HCT116 (cell line): ENCODE measurements around the gene APOH. TPM values are rescaled to one million over a fixed set of nuclear protein-coding genes. Genes with fewer than 3 reads are reported as not detected.

Experiments used
- ATAC-seq: fragments of 200-7000 bp; cut with Tn5 transposase; 2 replicates; pipeline ENCODE4 v1.9.1; 2020; ENCODE audit warnings: mild to moderate bottlenecking, moderate library complexity
- BruUV-seq: library from RNA; stranded (reverse); fragments of 400-500 nt; replicated peaks from 2 replicates; lab custom pipeline; 2021; lab: Mats Ljungman, UMichigan
- CTCF ChIA-PET: fragments of 300-600 bp; sonication (Branson Sonifier 250); formaldehyde crosslinking; loops from one replicate; lab custom pipeline; 2021; ENCODE audit warnings: antibody characterized with exemption; lab: Charles Lee
- POLR2A ChIA-PET: fragments of 300-600, 350-600 bp; sonication (Branson Sonifier 250); formaldehyde crosslinking; loops from one replicate; lab custom pipeline; 2021; ENCODE audit warnings: antibody characterized with exemption; lab: Charles Lee
- RAD21 ChIA-PET, 2 experiments: fragments of 300-600 bp; sonication (Branson Sonifier 250); formaldehyde crosslinking; loops; one replicate each; lab custom pipeline; 2023; ENCODE audit warnings: low total read pairs in 2 of 2; ENCODE audit not compliant: uncharacterized antibody in 2 of 2, unreplicated experiment in 2 of 2, low non-redundant PET in 1 of 2; lab: Charles Lee
- DNase-seq: peaks from one replicate; pipeline ENCODE4 v3.0.0-alpha.2; 2010; ENCODE audit warnings: low read depth, low spot score
- H2AFZ ChIP-seq: fragments of 200-600 bp; shearing (Covaris generic), sonication (generic); 2 replicates; pipeline ENCODE4 v1.6.1; 2017; ENCODE audit warnings: low read depth, mixed run types, mixed read lengths, antibody characterized with exemption, low read length; ENCODE audit not compliant: poor library complexity, severe bottlenecking
- H3K27ac ChIP-seq: 2 replicates; pipeline ENCODE4 v1.5.1; 2012; ENCODE audit warnings: low read depth, low read length
- H3K27me3 ChIP-seq: fragments of 200-600 bp; sonication (generic); 2 replicates; pipeline ENCODE4 v1.6.1; 2016; ENCODE audit warnings: mixed run types, low read length, mixed read lengths; ENCODE audit not compliant: insufficient read depth
- H3K36me3 ChIP-seq, 2 experiments: fragments of 200-500 bp in 1 of 2; fragments of 200-600 bp in 1 of 2; sonication (Bioruptor generic) in 1 of 2; sonication (generic) in 1 of 2; 2 replicates each; pipeline versions ENCODE4 v1.5.1 to v1.6.1; 2014 to 2016; ENCODE audit warnings: low read length in 2 of 2, inconsistent platforms in 1 of 2, mixed read lengths in 1 of 2, mixed run types in 1 of 2; ENCODE audit not compliant: insufficient read depth in 2 of 2, control insufficient read depth in 1 of 2
- H3K4me1 ChIP-seq, 2 experiments: fragments of 200-600 bp in 1 of 2; sonication (generic) in 1 of 2; 2 replicates each; pipeline versions ENCODE4 v1.5.1 to v1.6.1; 2012 to 2017; ENCODE audit warnings: low read length in 2 of 2, inconsistent platforms in 1 of 2, mild to moderate bottlenecking in 1 of 2, mixed read lengths in 1 of 2, mixed run types in 1 of 2, moderate library complexity in 1 of 2; ENCODE audit not compliant: insufficient read depth in 2 of 2, control insufficient read depth in 1 of 2
- H3K4me2 ChIP-seq: fragments of 200-600 bp; sonication (generic); 2 replicates; pipeline ENCODE4 v1.6.1; 2017; ENCODE audit warnings: mixed run types, low read length, mixed read lengths
- H3K4me3 ChIP-seq, 2 experiments: fragments of 200-600 bp in 1 of 2; sonication (generic) in 1 of 2; replicated peaks in 1 of 2; 2 replicates each; pipeline ENCODE4 v1.5.1; 2011 to 2016; ENCODE audit warnings: low read length in 2 of 2, control low read depth in 1 of 2, low read depth in 1 of 2, mild to moderate bottlenecking in 1 of 2, mixed read lengths in 1 of 2, mixed run types in 1 of 2
- H3K79me2 ChIP-seq: fragments of 200-600 bp; sonication (generic); 2 replicates; pipeline ENCODE4 v1.6.1; 2017; ENCODE audit warnings: mild to moderate bottlenecking, mixed run types, low read length, moderate library complexity, mixed read lengths; ENCODE audit not compliant: insufficient read depth
- H3K9ac ChIP-seq: fragments of 200-600 bp; sonication (generic); 2 replicates; pipeline ENCODE4 v1.6.1; 2016; ENCODE audit warnings: low read length, mixed read lengths
- H3K9me2 ChIP-seq: fragments of 200-600 bp; sonication (generic), shearing (Covaris generic); 2 replicates; pipeline ENCODE4 v1.6.1; 2017; ENCODE audit warnings: mixed run types, mild to moderate bottlenecking, moderate library complexity; ENCODE audit not compliant: insufficient read depth
- H3K9me3 ChIP-seq, 2 experiments: fragments of 200-500 bp in 1 of 2; fragments of 200-600 bp in 1 of 2; sonication (Bioruptor generic) in 1 of 2; sonication (generic) in 1 of 2; 2 replicates each; pipeline ENCODE4 v1.6.1; 2014 to 2017; ENCODE audit warnings: low read length in 2 of 2, mixed read lengths in 2 of 2, inconsistent platforms in 1 of 2, low read depth in 1 of 2, mild to moderate bottlenecking in 1 of 2, mixed run types in 1 of 2, moderate library complexity in 1 of 2; ENCODE audit not compliant: control insufficient read depth in 1 of 2, insufficient read depth in 1 of 2
- H4K20me1 ChIP-seq: fragments of 200-600 bp; sonication (generic), shearing (Covaris generic); 2 replicates; pipeline ENCODE4 v1.6.1; 2017; ENCODE audit warnings: mixed run types, mild to moderate bottlenecking, moderate library complexity; ENCODE audit not compliant: insufficient read depth
- CBX3 ChIP-seq: IDR thresholded peaks from 2 replicates; pipeline ENCODE4 v1.6.1; 2012; ENCODE audit warnings: low read depth
- CEBPB ChIP-seq: IDR thresholded peaks from 2 replicates; pipeline ENCODE4 v1.6.1; 2012; ENCODE audit warnings: low read depth
- EGR1 ChIP-seq: IDR thresholded peaks from 2 replicates; pipeline ENCODE4 v1.6.1; 2012; ENCODE audit warnings: low read depth
- EZH2 ChIP-seq: fragments of 200-600 bp; sonication (generic); IDR thresholded peaks from 2 replicates; pipeline ENCODE4 v1.6.1; 2017; ENCODE audit warnings: antibody characterized with exemption, mixed run types
- EZH2phosphoT487 ChIP-seq: fragments of 200-600 bp; IDR thresholded peaks from 2 replicates; pipeline ENCODE4 v1.6.1; 2018; ENCODE audit warnings: antibody characterized with exemption, borderline replicate concordance
- FOSL1 ChIP-seq: IDR thresholded peaks from 2 replicates; pipeline ENCODE4 v1.6.1; 2012; ENCODE audit warnings: low read depth
- JUND ChIP-seq: IDR thresholded peaks from 2 replicates; pipeline ENCODE4 v1.6.1; 2012
- POLR2A ChIP-seq: IDR thresholded peaks from 2 replicates; pipeline ENCODE4 v1.7.0; 2011; ENCODE audit warnings: borderline replicate concordance; ENCODE audit not compliant: insufficient read depth, insufficient read length; ENCODE audit errors: extremely low read depth
- POLR2AphosphoS5 ChIP-seq: IDR thresholded peaks from 2 replicates; pipeline ENCODE4 v1.6.1; 2011; ENCODE audit warnings: mild to moderate bottlenecking, low read depth, low read length, moderate library complexity
- RAD21 ChIP-seq: IDR thresholded peaks from 2 replicates; pipeline ENCODE4 v1.6.1; 2012; ENCODE audit warnings: low read depth, mild to moderate bottlenecking
- SIN3A ChIP-seq: IDR thresholded peaks from 2 replicates; pipeline ENCODE4 v1.6.1; 2012; ENCODE audit warnings: low read depth
- SP1 ChIP-seq: IDR thresholded peaks from 2 replicates; pipeline ENCODE4 v1.6.1; 2012; ENCODE audit warnings: low read depth
- SRF ChIP-seq: IDR thresholded peaks from 2 replicates; pipeline ENCODE4 v1.6.1; 2012; ENCODE audit warnings: low read depth
- YY1 ChIP-seq: IDR thresholded peaks from 2 replicates; pipeline ENCODE4 v1.6.1; 2011; ENCODE audit warnings: low read length, low read depth, moderate library complexity, mild to moderate bottlenecking; ENCODE audit not compliant: insufficient replicate concordance; ENCODE audit errors: extremely low read depth
- ZFX ChIP-seq: fragments of 450-650 bp; IDR thresholded peaks from 2 replicates; pipeline ENCODE4 v1.6.1; 2017
- ZNF274 ChIP-seq: fragments of 200-500 bp; sonication (Bioruptor generic); IDR thresholded peaks from 2 replicates; pipeline ENCODE4 v1.6.1; 2014; ENCODE audit warnings: mild to moderate bottlenecking, low read depth, low read length, inconsistent platforms
- intact Hi-C: fragments of 100-400 bp; cut with micrococcal nuclease; formaldehyde crosslinking; loops from 2 replicates; pipeline ENCODE4 v1.10.0; 2022
- total RNA-seq: library from RNA; stranded (reverse); gene quantifications from one replicate; pipeline ENCODE4 v1.2.1, GENCODE V29; 2021; ENCODE audit not compliant: unreplicated experiment
- TF ChIP-seq, protein P1 (sequence below), 3 experiments: fragments of 200-600 bp in 1 of 3; sonication (generic) in 1 of 3; IDR thresholded peaks in 2 of 3; conservative IDR thresholded peaks in 1 of 3; 2 replicates each; pipeline ENCODE4 v1.5.1; 2012 to 2017; ENCODE audit warnings: low read depth in 2 of 3, low read length in 2 of 3, antibody characterized with exemption in 1 of 3, borderline replicate concordance in 1 of 3, control low read depth in 1 of 3, mild to moderate bottlenecking in 1 of 3, mixed read lengths in 1 of 3, mixed run types in 1 of 3, moderate library complexity in 1 of 3; ENCODE audit not compliant: insufficient read depth in 1 of 3
- TF ChIP-seq, protein P2 (sequence below): IDR thresholded peaks from 2 replicates; pipeline ENCODE4 v1.6.1; 2012

APOH gene
- total RNA-seq, 1 experiment from 2014 or later, result 1.7 TPM

- BruUV-seq, result no TSS peak
- DNase-seq (no peak), ATAC-seq (no peak)
- Histone ChIP-seq H3K4me3 (no peak overlapping the region), H3K36me3 (no peaks in the 10 kb centered on the region), H3K27me3 (no peaks in the 10 kb centered on the region), H3K9me3 (no peaks in the 10 kb centered on the region), H3K4me1 (peaks cover 0 to 6% of the 10 kb centered on the region in 2 experiments; a peak in 2 of 4 replicates), H3K9me2 (no peaks in the 10 kb centered on the region), H3K27ac (no peak overlapping the region), H4K20me1 (no peaks in the 10 kb centered on the region), H3K79me2 (no peaks in the 10 kb centered on the region), H3K4me2 (no peak overlapping the region), H2AFZ (peak overlapping the region; percentile 24), H3K9ac (no peak overlapping the region)
- POLR2A ChIA-PET, result no interaction called here
- intact Hi-C loops, result no loop called here
- TF ChIP-seq ZNF274, result no peak
- no peak for TF ChIP-seq SP1
- TF ChIP-seq FOSL1, result peak; percentile 21; the same call in 1 of the 2 replicates
- TF ChIP-seq SRF, result no peak
- no peak for TF ChIP-seq YY1
- TF ChIP-seq JUND, result no peak
- CTCF ChIA-PET, result no interaction called here
- RAD21 ChIA-PET, result no interaction called here
Measured at GRCh38 chr17:66240630-66241029, 11.4 kb upstream of the APOH start.

DNA sequence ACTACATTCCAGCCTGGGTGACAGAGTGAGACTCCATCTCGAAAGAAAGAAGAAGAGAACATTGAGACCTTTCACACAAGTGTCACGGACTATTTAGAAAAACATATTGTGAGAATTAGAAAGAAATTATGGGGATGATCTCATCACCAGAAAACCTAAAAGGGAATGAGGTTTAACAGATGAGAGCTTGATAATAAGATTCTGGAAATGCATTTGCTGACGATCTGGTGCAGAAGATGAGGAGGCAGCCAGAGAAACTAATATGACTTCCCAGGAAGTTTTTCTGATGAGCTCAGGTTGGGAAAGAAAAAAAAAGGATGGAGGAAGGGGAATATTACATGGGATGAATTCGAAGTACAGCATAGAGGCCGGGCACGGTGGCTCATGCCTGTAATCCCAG, 10.8 kb upstream of the APOH start:
- no TSS peak for BruUV-seq
- ChIA-PET CTCF (no interaction called here), POLR2A (no interaction called here)

More for the DNA sequence above, 10.8 kb upstream of the APOH start:
- no peak for ATAC-seq
- Histone ChIP-seq H3K9me3 (no peaks in the 10 kb centered on the region), H4K20me1 (no peaks in the 10 kb centered on the region), H3K27ac (no peak overlapping the region), H3K4me1 (peaks cover 0 to 6% of the 10 kb centered on the region in 2 experiments; a peak in 2 of 4 replicates), H3K27me3 (no peaks in the 10 kb centered on the region), H3K36me3 (no peaks in the 10 kb centered on the region), H2AFZ (no peak overlapping the region), H3K9me2 (no peaks in the 10 kb centered on the region), H3K4me3 (no peak overlapping the region), H3K4me2 (no peak overlapping the region), H3K9ac (no peak overlapping the region), H3K79me2 (no peaks in the 10 kb centered on the region)
- no peak for DNase-seq
- RAD21 ChIA-PET, result no interaction called here
- intact Hi-C loops, result no loop called here
- TF ChIP-seq RAD21 (no peak), EGR1 (no peak), SIN3A (no peak), EZH2 (no peak), POLR2AphosphoS5 (no peak), POLR2A (no peak), CBX3 (no peak), YY1 (no peak), CEBPB (no peak), ZFX (no peak), EZH2phosphoT487 (no peak), JUND (no peak)
- TF ChIP-seq, protein P1, sequence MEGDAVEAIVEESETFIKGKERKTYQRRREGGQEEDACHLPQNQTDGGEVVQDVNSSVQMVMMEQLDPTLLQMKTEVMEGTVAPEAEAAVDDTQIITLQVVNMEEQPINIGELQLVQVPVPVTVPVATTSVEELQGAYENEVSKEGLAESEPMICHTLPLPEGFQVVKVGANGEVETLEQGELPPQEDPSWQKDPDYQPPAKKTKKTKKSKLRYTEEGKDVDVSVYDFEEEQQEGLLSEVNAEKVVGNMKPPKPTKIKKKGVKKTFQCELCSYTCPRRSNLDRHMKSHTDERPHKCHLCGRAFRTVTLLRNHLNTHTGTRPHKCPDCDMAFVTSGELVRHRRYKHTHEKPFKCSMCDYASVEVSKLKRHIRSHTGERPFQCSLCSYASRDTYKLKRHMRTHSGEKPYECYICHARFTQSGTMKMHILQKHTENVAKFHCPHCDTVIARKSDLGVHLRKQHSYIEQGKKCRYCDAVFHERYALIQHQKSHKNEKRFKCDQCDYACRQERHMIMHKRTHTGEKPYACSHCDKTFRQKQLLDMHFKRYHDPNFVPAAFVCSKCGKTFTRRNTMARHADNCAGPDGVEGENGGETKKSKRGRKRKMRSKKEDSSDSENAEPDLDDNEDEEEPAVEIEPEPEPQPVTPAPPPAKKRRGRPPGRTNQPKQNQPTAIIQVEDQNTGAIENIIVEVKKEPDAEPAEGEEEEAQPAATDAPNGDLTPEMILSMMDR (IDR thresholded peaks at IDR 0.05 in 2 of 3, conservative IDR thresholded peaks at IDR 0.05 in 1 of 3; ENCODE audit: borderline replicate concordance in 1 of 3, insufficient read depth in 1 of 3, low read depth in 2 of 3, low read length in 2 of 3), result no peak
- TF ChIP-seq, protein P2, sequence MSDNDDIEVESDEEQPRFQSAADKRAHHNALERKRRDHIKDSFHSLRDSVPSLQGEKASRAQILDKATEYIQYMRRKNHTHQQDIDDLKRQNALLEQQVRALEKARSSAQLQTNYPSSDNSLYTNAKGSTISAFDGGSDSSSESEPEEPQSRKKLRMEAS, result no peak
